ENCODE measurements around the gene NF2.

DNA sequence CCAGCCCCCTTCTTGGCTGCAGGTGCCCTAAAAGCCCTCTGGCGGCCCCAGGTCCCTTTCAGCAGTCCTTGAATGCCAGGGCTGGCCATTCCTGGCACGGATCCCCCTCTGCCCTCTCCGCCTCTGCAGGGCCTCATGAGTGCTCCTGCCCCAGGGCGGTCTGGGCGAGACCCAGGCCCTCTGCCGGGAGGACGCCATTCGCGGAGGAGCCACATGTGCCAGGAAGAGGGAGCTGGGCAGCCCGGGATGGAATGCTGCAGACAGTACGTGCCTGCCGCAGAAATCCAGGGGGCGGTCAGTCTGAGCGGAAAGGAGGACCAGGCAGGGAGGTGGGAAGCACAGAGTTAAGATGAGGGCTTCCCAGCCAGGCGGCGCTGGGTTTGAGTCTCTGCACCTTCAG, 119.2 kb downstream of the NF2 start:
- TF ChIP-seq, protein P1, sequence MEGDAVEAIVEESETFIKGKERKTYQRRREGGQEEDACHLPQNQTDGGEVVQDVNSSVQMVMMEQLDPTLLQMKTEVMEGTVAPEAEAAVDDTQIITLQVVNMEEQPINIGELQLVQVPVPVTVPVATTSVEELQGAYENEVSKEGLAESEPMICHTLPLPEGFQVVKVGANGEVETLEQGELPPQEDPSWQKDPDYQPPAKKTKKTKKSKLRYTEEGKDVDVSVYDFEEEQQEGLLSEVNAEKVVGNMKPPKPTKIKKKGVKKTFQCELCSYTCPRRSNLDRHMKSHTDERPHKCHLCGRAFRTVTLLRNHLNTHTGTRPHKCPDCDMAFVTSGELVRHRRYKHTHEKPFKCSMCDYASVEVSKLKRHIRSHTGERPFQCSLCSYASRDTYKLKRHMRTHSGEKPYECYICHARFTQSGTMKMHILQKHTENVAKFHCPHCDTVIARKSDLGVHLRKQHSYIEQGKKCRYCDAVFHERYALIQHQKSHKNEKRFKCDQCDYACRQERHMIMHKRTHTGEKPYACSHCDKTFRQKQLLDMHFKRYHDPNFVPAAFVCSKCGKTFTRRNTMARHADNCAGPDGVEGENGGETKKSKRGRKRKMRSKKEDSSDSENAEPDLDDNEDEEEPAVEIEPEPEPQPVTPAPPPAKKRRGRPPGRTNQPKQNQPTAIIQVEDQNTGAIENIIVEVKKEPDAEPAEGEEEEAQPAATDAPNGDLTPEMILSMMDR (IDR thresholded peaks at IDR 0.05): no peak
- TF ChIP-seq POLR2A (IDR thresholded peaks at IDR 0.05): no peak

All from Peyer's patch (tissue), 4 donors.